Measurements from ENCODE around the gene ZSWIM7.

Gene ZSWIM7

DNA sequence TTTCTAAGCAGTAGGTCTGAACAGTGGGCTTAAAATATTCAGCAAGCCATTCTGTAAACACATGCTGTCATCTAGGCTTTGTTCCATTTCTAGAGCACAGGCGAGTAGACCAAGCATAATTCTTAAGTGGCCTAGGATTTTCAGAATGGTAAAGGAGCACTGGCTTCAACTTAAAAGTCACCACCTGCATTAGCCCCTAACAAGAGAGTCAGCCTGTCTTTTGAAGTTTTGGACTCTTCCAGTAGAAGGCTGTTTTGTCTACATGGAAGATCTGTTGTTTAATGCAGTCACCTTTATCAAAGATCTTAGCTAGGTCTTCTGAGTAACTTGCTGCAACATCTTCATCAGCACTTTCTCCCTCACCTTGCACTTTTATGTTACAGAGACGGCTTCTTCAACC lies 36.8 kb upstream of the ZSWIM7 start:
- DNase-seq (ENCODE audit: low read depth in 2 of 2) = no peak
- TF ChIP-seq CTCF (IDR thresholded peaks at IDR 0.05; ENCODE audit: low read depth, low read length) = no peak
- H3K4me3 ChIP-seq (replicated peaks in 1 of 2; ENCODE audit: low read depth in 2 of 2, low read length in 2 of 2) = no peak overlapping the region

GRCh38 chr17:16033729-16034349 lies 34.3 kb upstream of the ZSWIM7 start:
- TF ChIP-seq CTCF (IDR thresholded peaks at IDR 0.05; ENCODE audit: low read depth, low read length) = no peak

DNA sequence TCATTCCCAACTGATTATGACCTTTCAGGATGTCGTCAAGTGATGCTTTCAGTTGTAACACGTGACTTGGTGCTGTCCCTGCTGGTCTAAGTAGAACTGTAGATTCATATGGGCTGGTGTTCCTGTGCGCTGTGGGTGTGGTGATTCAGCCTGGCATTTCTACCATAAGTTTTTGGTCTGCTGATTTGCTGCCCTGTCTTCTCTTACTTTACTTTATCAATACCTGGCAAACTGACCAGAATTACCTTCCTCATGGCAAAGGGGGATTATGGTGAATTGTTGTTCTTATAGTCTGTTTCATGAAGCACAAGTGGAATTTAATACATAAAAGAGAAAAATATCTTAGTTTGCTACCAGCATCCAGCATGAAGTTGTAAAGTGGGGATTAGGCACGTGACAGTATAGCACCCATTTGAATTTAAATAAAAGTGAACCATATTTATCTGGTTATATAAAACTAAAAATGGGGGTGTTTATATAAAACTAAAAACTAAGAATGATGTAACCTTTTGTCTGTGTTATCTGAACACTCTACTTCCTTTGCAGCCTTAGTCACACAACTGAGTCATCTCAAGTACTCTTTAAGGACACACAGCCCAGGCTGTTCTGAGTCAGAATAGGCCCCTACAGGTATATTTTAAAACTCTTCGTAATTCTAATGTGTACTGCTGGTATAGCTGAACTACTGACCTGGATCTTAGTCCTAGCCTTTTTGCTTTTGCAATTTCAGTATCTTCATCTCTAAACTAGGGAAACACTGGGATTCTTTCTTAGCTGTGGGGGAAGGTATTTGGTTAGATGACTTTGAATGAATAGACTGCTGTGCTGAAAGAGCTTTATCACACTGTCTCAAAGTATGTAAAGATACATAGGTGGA lies 28.4 kb upstream of the ZSWIM7 start:
- no peak overlapping the region for H3K4me3 ChIP-seq (replicated peaks in 1 of 2; ENCODE audit: low read depth in 2 of 2, low read length in 2 of 2)
- TF ChIP-seq CTCF (IDR thresholded peaks at IDR 0.05; ENCODE audit: low read depth, low read length) = peak; percentile 3
- peak; percentile 84 to 96 for DNase-seq (ENCODE audit: low read depth in 2 of 2)

More at GRCh38 chr17:16033729-16034349, 34.3 kb upstream of the ZSWIM7 start:
- H3K4me3 ChIP-seq (replicated peaks in 1 of 2; ENCODE audit: low read depth in 2 of 2, low read length in 2 of 2) = no peak overlapping the region
- DNase-seq (ENCODE audit: low read depth in 2 of 2) = no peak

GRCh38 chr17:16026895-16027294 lies 27.4 kb upstream of the ZSWIM7 start:
- no peak overlapping the region for H3K4me3 ChIP-seq (replicated peaks in 1 of 2; ENCODE audit: low read depth in 2 of 2, low read length in 2 of 2)
- DNase-seq (ENCODE audit: low read depth in 2 of 2) = no peak
- no peak for TF ChIP-seq CTCF (IDR thresholded peaks at IDR 0.05; ENCODE audit: low read depth, low read length)

GRCh38 chr17:16025202-16025601 lies 25.7 kb upstream of the ZSWIM7 start:
- H3K4me3 ChIP-seq (replicated peaks in 1 of 2; ENCODE audit: low read depth in 2 of 2, low read length in 2 of 2) = no peak overlapping the region
- no peak for TF ChIP-seq CTCF (IDR thresholded peaks at IDR 0.05; ENCODE audit: low read depth, low read length)
- no peak for DNase-seq (ENCODE audit: low read depth in 2 of 2)

DNA sequence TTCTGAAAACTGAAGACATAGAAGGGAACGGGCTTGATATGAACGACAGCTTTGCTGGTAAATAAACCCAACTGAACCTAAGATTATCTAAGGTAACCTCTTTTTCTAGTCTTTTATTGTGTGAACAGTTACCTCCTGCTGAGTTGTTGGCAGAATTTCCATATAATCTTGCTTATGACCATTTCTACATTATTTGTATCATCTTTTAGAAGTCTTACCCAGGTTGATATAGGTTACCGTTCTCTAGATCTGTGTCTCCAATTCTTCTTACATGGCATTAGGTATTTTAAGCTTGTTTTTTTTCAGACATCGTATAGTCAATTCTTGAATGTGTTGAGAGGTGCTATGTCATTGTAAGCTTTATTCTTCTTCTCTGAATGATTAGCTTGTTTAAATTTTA lies 24.4 kb upstream of the ZSWIM7 start:
- no peak overlapping the region for H3K4me3 ChIP-seq (replicated peaks in 1 of 2; ENCODE audit: low read depth in 2 of 2, low read length in 2 of 2)
- no peak for TF ChIP-seq CTCF (IDR thresholded peaks at IDR 0.05; ENCODE audit: low read depth, low read length)
- DNase-seq (ENCODE audit: low read depth in 2 of 2) = no peak
